ENCODE results near the gene RNF41.
A peak's percentile ranks its signal among the peaks of the same experiment; 100 is the strongest.
"Not testable (repeated sequence)": the region's sequence is repeated elsewhere in the genome, so short reads cannot be mapped to it uniquely, and the experiment has no call there.

Gene RNF41

GRCh38 chr12:56157201-56158028 is 64.3 kb downstream of the RNF41 start:
- peak overlapping the region; percentile 88 for H3K4me3 ChIP-seq (ENCODE audit: low read depth, low read length)
- H3K27ac ChIP-seq (ENCODE audit: low read depth, low read length), result peak overlapping the region; percentile 79
- no peaks in the 10 kb centered on the region for H3K9me3 ChIP-seq (ENCODE audit: control insufficient read depth, insufficient read depth, low read depth, low read length)
- peaks cover 47% of the 10 kb centered on the region for H3K36me3 ChIP-seq (ENCODE audit: control insufficient read depth, insufficient read depth, low read length)
- no peaks in the 10 kb centered on the region for H3K27me3 ChIP-seq (ENCODE audit: control insufficient read depth, insufficient read depth, low read length)
- H3K9ac ChIP-seq (ENCODE audit: low read length), result peak overlapping the region; percentile 98
- peaks cover 41% of the 10 kb centered on the region for H3K4me1 ChIP-seq (ENCODE audit: control insufficient read depth, insufficient read depth, low read length)

- H3K9me3 ChIP-seq (ENCODE audit: control insufficient read depth, insufficient read depth, low read depth, low read length); H3K9ac ChIP-seq (ENCODE audit: low read length); H3K27me3 ChIP-seq (ENCODE audit: control insufficient read depth, insufficient read depth, low read length): not testable (repeated sequence)
- Histone ChIP-seq H3K4me1 (ENCODE audit: control insufficient read depth, insufficient read depth, low read length) (peaks cover 36% of the 10 kb centered on the region), H3K4me3 (ENCODE audit: low read depth, low read length) (peak overlapping the region; percentile 88), H3K27ac (ENCODE audit: low read depth, low read length) (peak overlapping the region; percentile 79; the same call in 1 of the 2 replicates), H3K36me3 (ENCODE audit: control insufficient read depth, insufficient read depth, low read length) (peaks cover 40% of the 10 kb centered on the region)
These were observed 65.1 kb downstream of the RNF41 start for GRCh38 chr12:56156464-56157200.

- no peak overlapping the region for H3K9ac ChIP-seq (ENCODE audit: low read length)
- H3K4me1 ChIP-seq (ENCODE audit: control insufficient read depth, insufficient read depth, low read length), result peaks cover 28% of the 10 kb centered on the region
- no peak overlapping the region for H3K27ac ChIP-seq (ENCODE audit: low read depth, low read length)
- H3K27me3 ChIP-seq (ENCODE audit: control insufficient read depth, insufficient read depth, low read length), result no peaks in the 10 kb centered on the region
- H3K9me3 ChIP-seq (ENCODE audit: control insufficient read depth, insufficient read depth, low read depth, low read length), result no peaks in the 10 kb centered on the region
- H3K36me3 ChIP-seq (ENCODE audit: control insufficient read depth, insufficient read depth, low read length), result peaks cover 27% of the 10 kb centered on the region
- no peak overlapping the region for H3K4me3 ChIP-seq (ENCODE audit: low read depth, low read length)
These were observed 66.4 kb downstream of the RNF41 start for GRCh38 chr12:56155256-56155845.

GRCh38 chr12:56154818-56155217 is 66.9 kb downstream of the RNF41 start:
- H3K27ac ChIP-seq (ENCODE audit: low read depth, low read length), result no peak overlapping the region
- no peak overlapping the region for H3K9ac ChIP-seq (ENCODE audit: low read length)
- no peaks in the 10 kb centered on the region for H3K27me3 ChIP-seq (ENCODE audit: control insufficient read depth, insufficient read depth, low read length)
- H3K9me3 ChIP-seq (ENCODE audit: control insufficient read depth, insufficient read depth, low read depth, low read length), result no peaks in the 10 kb centered on the region
- peaks cover 22% of the 10 kb centered on the region for H3K36me3 ChIP-seq (ENCODE audit: control insufficient read depth, insufficient read depth, low read length)
- H3K4me1 ChIP-seq (ENCODE audit: control insufficient read depth, insufficient read depth, low read length), result peaks cover 22% of the 10 kb centered on the region
- H3K4me3 ChIP-seq (ENCODE audit: low read depth, low read length), result no peak overlapping the region

- Histone ChIP-seq H3K27ac (ENCODE audit: low read depth, low read length) (no peak overlapping the region), H3K4me3 (ENCODE audit: low read depth, low read length) (no peak overlapping the region), H3K27me3 (ENCODE audit: control insufficient read depth, insufficient read depth, low read length) (no peaks in the 10 kb centered on the region), H3K9ac (ENCODE audit: low read length) (no peak overlapping the region), H3K36me3 (ENCODE audit: control insufficient read depth, insufficient read depth, low read length) (peaks cover 17% of the 10 kb centered on the region), H3K4me1 (ENCODE audit: control insufficient read depth, insufficient read depth, low read length) (peaks cover 17% of the 10 kb centered on the region), H3K9me3 (ENCODE audit: control insufficient read depth, insufficient read depth, low read depth, low read length) (no peaks in the 10 kb centered on the region)
These were observed 67.4 kb downstream of the RNF41 start for GRCh38 chr12:56154246-56154771.

- Histone ChIP-seq H3K27ac (ENCODE audit: low read depth, low read length) (no peak overlapping the region), H3K27me3 (ENCODE audit: control insufficient read depth, insufficient read depth, low read length) (no peaks in the 10 kb centered on the region), H3K9ac (ENCODE audit: low read length) (peak overlapping the region; percentile 73), H3K4me1 (ENCODE audit: control insufficient read depth, insufficient read depth, low read length) (peaks cover 16% of the 10 kb centered on the region), H3K36me3 (ENCODE audit: control insufficient read depth, insufficient read depth, low read length) (peaks cover 14% of the 10 kb centered on the region), H3K4me3 (ENCODE audit: low read depth, low read length) (peak overlapping the region; percentile 86), H3K9me3 (ENCODE audit: control insufficient read depth, insufficient read depth, low read depth, low read length) (no peaks in the 10 kb centered on the region)
These were observed 68.0 kb downstream of the RNF41 start for GRCh38 chr12:56153678-56154065.

- Histone ChIP-seq H3K9ac (ENCODE audit: low read length) (peak overlapping the region; percentile 73), H3K36me3 (ENCODE audit: control insufficient read depth, insufficient read depth, low read length) (peaks cover 14% of the 10 kb centered on the region), H3K9me3 (ENCODE audit: control insufficient read depth, insufficient read depth, low read depth, low read length) (no peaks in the 10 kb centered on the region), H3K4me1 (ENCODE audit: control insufficient read depth, insufficient read depth, low read length) (peaks cover 16% of the 10 kb centered on the region), H3K27me3 (ENCODE audit: control insufficient read depth, insufficient read depth, low read length) (no peaks in the 10 kb centered on the region), H3K27ac (ENCODE audit: low read depth, low read length) (peak overlapping the region; percentile 88; the same call in 1 of the 2 replicates), H3K4me3 (ENCODE audit: low read depth, low read length) (peak overlapping the region; percentile 86)
These were observed 68.7 kb downstream of the RNF41 start for GRCh38 chr12:56152756-56153677.

Data from HUES6 (cell line).